Right lung (tissue), 10 donors: ENCODE measurements around the gene SMCO3. TPM values are rescaled to one million over a fixed set of nuclear protein-coding genes. Genes with fewer than 3 reads are reported as not detected.

ENCODE experiments used
- DNase-seq, 2 donors: peaks; one replicate each; pipeline ENCODE4 v3.0.0-alpha.2; 2013
- long read RNA-seq, 8 donors: transcript quantifications; one replicate each; lab custom pipeline, GENCODE V29; 2026
- polyA plus RNA-seq, 5 donors: library from polyadenylated mRNA; unstranded; fragments of 120-200 nt; gene quantifications; one replicate each; pipeline versions ENCODE4 v1.2.1 to v1.2.3, GENCODE V29; 2013; ENCODE audit warnings: inconsistent platforms in 1 of 5, low replicate concordance in 1 of 5; ENCODE audit not compliant: insufficient read length in 5 of 5, insufficient read depth in 1 of 5

SMCO3 gene
- under 1 TPM; 0.42 to 0.82 (median 0.51) TPM for polyA plus RNA-seq
- long read RNA-seq, donor 1: 0 reads
- long read RNA-seq, donor 2: 0 reads
- long read RNA-seq, donor 3: 0 reads
- long read RNA-seq, donor 4: 0 reads
- long read RNA-seq, donor 5: 0 reads
- long read RNA-seq, donor 6: 0 reads
- long read RNA-seq, donor 7, partial matches to known transcripts: 6 of 7 reads
- long read RNA-seq, donor 7, other reads (novel, unspliced or antisense): 0 of 7 reads
- long read RNA-seq, donor 8: 0 reads

- no peak for DNase-seq
Measured at GRCh38 chr12:14814014-14814413, at the start of gene SMCO3. Gene SMCO3, minus strand, starts transcription at chr12:14814182. Its CDS starts 7,502 bp downstream, at chr12:14806680.

DNA sequence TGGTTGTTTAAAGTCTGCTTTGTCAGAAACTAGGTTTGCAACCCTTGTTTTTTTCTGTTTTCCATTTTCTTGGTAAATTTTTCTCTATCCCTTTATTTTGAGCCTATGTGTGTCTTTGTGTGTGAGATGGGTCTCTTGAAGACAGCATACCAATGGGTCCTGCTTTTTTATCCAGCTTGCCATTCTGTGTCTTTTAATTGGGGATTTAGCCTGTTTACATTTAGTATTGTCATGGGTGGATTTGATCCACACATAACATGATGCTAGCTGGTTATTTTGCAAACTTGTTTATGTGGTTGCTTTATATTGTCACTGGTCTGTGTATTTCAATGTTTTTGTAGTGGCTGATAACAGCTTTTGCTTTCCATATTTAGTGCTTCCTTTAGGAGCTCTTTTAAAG, 46.5 kb upstream of the SMCO3 start:
- DNase-seq: no peak

- no peak for DNase-seq
Measured at GRCh38 chr12:14858513-14858912, 44.5 kb upstream of the SMCO3 start.

GRCh38 chr12:14854586-14855183, 40.7 kb upstream of the SMCO3 start:
- no peak for DNase-seq

DNA sequence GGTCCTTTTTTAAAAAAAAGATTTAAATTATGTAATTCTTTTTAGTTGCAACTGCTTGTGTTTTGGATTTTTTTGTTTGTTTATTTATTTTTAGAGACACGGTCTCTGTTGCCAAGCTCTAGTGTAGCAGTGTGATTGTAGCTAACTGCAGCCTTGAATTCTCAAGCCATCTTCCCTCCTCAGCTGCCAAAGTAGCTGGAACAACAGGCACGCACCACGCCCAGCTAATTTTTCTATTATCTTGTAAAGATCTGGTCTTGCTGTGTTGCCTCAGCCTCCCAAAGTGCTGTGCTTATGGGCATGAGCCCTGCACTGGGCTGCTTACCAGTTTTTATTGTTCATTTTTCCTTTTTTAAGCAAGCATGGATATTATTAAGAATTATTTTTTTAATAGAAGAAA, 40.0 kb upstream of the SMCO3 start:
- DNase-seq: peak in 1 of 2 donors; percentile 54

- no peak for DNase-seq
Measured at GRCh38 chr12:14852880-14853279, 38.9 kb upstream of the SMCO3 start.

- DNase-seq: no peak
Measured at GRCh38 chr12:14850929-14851663, 37.1 kb upstream of the SMCO3 start.

DNA sequence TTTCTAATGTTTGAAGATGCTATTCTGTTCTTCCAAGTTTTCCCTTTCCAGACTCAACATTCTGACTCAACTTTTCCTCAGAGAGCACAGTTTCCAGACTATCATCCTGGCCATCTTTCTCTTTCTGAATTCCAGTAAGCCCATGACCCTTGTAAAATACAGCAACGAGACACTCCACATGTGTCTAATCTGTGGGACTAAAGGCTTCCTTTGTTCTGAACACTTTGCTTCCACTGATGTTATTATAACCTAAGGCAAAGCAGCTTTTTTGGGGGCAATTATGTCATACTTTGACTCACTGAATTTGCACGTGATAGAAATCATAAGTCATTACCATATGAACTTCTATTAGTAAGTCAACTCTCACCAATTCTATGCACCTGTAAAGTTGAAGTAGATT, 35.7 kb upstream of the SMCO3 start:
- no peak for DNase-seq

DNA sequence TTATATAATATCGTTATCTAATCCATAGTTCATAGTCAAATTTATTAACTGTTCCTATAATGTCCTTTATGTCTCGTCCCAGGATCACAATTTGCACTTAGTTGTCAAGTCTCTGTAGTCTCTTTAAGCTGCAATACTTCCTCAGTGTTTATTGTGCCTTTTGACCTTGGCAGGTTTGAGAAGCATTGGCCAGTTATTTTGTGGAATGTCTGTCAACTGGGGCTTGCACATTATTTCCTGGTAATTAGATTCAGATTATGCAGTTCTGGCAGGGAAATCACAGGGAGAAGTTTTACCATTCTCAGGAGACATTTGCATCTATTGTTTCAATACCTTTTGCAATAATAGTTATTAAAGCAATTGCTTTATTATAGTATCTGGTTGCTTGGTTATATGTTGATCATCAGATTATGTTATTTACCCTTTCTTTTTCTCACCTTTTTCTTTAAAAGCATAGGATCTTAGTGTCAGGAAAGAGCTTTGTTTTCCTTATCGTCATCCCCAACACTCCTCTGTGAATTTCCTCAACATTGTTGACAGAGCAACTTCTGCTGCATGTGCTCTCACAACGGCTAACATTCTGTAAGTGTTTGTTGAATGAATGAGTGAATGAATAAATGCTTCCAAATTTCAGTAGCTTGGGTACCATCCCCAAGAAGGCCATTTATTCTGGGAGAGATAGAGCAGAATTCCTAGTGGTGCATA, 33.0 kb upstream of the SMCO3 start:
- DNase-seq: no peak

- no peak for DNase-seq
Measured at GRCh38 chr12:14846042-14846587, 32.1 kb upstream of the SMCO3 start.

GRCh38 chr12:14845350-14845750, 31.4 kb upstream of the SMCO3 start:
- DNase-seq: peak in 1 of 2 donors; percentile 53

- DNase-seq: no peak
Measured at GRCh38 chr12:14844401-14844800, 30.4 kb upstream of the SMCO3 start.

GRCh38 chr12:14843425-14843887, 29.5 kb upstream of the SMCO3 start, which contains the start of gene ART4:
Gene ART4, minus strand, starts transcription at chr12:14843526. Its CDS starts 413 bp downstream, at chr12:14843113.
- no peak for DNase-seq

DNA sequence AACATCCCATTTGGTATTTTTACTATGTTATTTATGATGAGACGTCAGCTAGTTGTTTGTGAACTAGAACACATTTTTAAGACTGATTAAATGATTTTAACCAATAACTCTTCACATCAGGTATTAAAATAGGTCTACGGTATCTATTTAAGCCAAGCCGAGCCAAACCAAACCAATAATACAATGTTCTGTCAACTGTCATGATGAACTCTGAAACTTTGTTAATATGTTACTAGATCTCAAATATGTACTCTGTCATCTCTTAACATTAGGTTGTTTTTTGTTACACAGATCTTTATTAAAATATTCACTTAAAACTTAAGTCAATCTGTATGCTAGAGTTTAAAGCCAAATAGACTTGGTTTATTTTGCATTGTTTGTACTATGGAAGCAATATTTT, 28.3 kb upstream of the SMCO3 start:
- DNase-seq: no peak

GRCh38 chr12:14841761-14842160, 27.8 kb upstream of the SMCO3 start:
- DNase-seq: no peak

DNA sequence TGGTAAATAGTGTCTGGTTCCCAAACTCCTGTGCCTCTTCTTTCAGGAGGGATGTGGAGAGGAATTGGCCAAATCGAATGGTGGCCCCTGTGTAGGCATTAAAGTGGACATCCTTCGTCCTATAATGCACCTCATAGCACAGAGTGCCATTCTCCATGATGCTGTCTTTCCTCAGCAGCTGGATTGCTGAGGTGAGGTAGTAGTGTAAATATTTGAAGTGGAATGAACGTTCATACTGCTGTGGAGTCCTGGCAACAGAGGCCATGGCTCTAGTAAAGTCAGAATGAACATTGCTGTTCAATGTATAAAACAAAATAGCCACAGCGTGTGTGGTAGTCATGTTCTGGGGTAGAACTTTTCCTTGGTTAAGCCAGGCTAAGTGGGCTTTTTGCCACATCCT, 26.6 kb upstream of the SMCO3 start:
- no peak for DNase-seq

GRCh38 chr12:14839262-14839661, 25.3 kb upstream of the SMCO3 start:
- DNase-seq: no peak

DNA sequence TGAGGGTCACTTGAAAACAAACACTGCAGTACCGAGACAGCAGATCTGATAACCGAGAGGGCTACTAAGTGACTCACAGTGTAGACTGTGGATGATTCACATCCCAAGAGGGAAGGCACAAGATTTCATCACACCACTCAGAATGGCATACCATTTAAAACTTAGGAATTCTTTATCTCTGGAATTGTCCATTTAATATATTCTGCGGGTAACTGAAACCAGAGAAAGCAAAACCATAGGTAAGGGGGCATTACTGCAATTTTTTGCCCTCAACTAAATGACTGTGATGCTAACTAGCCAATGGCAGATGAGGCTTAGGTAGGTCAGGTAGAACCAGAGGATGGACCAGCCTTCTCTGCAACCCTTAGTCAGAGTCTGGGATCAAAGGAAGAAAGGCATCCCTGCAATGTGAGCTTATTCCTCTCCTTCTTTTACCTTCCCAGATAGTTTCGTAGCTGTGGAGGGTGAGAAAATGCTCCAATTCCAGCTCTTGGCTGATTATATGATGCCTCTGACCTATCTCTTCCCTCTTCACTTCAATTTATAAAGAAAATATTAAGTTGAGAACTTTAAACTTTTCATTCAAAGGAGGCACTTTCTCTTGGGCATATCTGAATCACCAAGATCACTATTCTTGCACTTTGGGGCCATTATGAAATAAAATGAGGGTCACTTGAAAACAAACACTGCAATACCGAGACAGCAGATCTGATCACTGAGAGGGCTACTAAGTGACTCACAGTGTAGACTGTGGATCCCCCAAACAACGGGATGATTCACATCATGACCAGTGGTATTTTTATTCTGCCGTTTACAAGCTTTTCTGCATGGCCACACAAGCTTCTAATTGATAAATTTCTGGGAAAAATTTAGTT, 22.6 kb upstream of the SMCO3 start:
- no peak for DNase-seq

DNA sequence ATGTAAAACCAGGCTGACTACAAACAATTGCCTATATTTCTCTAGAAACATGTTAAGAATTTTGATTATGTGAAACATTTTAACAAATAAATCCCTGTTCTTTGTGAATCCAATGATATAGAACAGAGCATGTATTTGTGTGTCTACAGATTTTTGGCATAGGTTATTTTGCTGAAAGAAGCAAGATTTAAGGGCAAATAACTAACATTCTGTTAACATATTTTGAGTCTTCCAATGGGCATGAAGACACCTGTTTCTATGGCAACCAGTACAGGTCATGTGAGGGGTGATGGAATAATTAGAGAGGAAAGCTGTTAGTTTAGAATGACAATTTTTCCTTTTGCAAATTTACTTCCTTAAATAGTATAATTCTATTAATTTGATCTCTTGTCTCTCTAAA, 20.5 kb upstream of the SMCO3 start:
- DNase-seq: no peak

- no peak for DNase-seq
Measured at GRCh38 chr12:14833952-14834351, 20.0 kb upstream of the SMCO3 start.

DNA sequence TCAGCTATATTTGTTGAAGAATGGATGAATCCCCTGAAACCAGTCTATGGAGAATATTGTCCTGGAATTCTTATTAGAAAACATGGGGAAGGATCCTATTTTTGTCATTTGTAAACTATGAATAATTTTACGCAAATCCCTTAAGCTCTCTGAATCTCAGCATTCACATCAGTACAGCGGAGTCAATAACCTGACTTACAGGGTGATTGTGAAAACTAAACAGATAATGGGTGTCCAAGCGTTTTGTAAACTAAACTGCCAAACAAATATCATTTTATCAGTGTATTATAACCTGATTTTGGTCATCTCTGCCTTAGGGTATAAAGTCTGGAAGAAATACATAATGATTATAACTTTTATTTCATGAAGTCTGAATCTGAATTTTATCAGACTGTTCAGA, 19.4 kb upstream of the SMCO3 start:
- no peak for DNase-seq
